ENCODE data around the gene AGAP1. TPM values are rescaled to one million over a fixed set of nuclear protein-coding genes. Genes with fewer than 3 reads are reported as not detected.

AGAP1 gene
- total and polyA plus RNA-seq, 11 donors: 5.9 to 21.6 (median 18.9) TPM

DNA sequence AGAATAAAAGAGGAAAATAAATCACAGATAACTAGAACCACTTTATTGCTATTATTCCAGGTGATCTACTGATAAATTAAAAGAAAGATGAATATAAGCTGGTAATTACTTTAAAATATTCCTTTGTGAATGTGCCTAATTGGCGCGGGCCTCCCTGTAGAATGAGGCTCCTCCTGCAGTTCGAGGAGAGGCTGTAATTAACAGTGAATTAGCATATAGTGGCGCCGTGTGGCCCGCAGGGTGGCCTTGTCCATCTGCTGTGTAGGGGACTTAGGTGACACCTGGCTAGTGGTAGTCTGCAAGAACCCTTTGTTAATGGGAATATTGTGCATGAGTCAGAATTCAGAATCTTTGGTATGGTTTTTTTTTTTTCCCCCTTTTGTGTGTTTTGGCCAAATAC is 119.8 kb downstream of the AGAP1 start:
- no peak overlapping the region for H3K4me3 ChIP-seq
- intact Hi-C loops (cut with DNase I): no loop called here
- no peak overlapping the region for H3K27ac ChIP-seq
- no peak for TF ChIP-seq POLR2A (IDR thresholded peaks at IDR 0.05)
- TF ChIP-seq, protein P1, sequence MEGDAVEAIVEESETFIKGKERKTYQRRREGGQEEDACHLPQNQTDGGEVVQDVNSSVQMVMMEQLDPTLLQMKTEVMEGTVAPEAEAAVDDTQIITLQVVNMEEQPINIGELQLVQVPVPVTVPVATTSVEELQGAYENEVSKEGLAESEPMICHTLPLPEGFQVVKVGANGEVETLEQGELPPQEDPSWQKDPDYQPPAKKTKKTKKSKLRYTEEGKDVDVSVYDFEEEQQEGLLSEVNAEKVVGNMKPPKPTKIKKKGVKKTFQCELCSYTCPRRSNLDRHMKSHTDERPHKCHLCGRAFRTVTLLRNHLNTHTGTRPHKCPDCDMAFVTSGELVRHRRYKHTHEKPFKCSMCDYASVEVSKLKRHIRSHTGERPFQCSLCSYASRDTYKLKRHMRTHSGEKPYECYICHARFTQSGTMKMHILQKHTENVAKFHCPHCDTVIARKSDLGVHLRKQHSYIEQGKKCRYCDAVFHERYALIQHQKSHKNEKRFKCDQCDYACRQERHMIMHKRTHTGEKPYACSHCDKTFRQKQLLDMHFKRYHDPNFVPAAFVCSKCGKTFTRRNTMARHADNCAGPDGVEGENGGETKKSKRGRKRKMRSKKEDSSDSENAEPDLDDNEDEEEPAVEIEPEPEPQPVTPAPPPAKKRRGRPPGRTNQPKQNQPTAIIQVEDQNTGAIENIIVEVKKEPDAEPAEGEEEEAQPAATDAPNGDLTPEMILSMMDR (IDR thresholded peaks at IDR 0.05): no peak
- ATAC-seq: no peak
- H3K27me3 ChIP-seq: no peaks in the 10 kb centered on the region
- peaks cover 0 to 52% (median 34%) of the 10 kb centered on the region in 12 donors for H3K4me1 ChIP-seq
- DNase-seq: no peak
- H3K9me3 ChIP-seq: no peaks in the 10 kb centered on the region
- WGBS, 4 donors: 94 to 97% (median 95%) methylated on average over 6 of the region's 6 CpGs
- no peaks in the 10 kb centered on the region for H3K36me3 ChIP-seq

DNA sequence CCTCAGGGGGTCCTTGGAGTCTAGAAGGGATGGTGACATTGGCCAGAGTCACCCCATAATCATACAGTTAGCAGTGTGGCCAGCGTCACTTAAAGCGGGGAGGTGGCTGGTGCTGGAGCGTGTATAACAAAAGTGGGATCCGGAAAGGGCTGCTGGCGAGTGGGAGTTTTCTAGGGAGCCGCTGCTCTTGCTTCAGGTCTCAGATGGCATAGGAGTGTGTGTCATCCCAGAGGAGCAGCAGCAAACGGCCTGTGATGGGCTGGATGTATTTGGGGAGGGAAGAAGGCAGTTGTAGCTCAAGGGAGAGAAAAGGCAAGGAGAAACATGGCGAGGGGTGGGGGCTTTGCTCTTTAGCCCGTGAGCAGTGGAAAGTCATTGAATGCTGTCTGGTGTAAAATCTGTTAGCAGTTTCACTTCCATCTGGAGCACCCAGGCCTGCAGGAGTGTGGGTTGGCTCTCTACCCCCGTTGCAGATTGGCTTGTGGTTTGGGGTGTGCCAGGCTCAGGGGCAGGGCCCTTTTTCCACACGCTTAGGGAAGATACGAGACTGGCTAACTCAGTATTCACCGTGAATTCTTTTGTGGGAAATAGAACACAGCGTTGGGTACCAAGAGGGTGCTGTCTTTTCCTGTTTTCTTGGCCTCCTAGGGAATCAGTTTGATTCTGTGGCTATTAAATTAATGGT is 120.5 kb downstream of the AGAP1 start:
- intact Hi-C loops (cut with DNase I): no loop called here

DNA sequence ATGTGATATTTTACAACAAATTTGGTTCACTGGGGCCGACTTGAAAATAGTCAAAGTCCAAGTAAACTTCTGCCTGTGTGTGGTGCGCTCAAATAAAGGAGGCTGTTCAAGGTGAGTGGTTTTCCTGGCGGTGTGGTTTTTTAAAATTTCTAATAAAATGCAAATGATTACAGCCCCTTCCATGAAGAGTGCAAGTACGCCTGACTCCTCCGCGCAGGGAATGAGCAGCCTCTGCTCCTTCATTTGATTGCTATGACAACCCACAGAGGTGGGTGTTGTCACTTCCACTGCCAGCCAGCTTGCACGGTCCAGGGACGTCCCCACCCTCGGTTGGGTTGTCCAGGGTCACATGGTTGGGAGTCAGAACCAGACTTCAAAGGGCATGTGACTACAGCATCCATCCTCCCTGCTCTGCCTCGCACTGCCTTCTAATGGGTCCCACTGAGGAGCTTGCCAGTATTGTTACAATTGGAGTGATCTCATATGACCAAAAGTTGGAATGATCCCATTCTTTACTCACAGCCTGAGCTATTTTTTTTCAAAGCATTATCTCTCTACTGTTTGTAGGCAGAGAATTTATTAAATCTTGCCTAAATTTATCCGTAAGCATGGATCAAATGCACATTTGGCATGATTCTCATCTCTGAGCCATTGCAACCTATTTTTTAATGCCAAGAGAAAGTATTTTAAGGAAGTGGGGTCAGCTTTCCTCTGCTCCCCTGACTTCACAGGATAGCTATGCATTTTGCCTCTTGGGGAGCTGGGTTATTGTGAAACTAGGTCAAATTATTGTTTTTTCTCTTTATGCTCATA is 121.3 kb downstream of the AGAP1 start:
- DNase-seq: peak in 4 of 5 donors; percentile 60 to 82 (median 68)
- H3K4me3 ChIP-seq: no peak overlapping the region

More for the DNA sequence above, 120.5 kb downstream of the AGAP1 start:
- no peak overlapping the region for H3K4me3 ChIP-seq
- H3K27ac ChIP-seq: peak overlapping the region in 11 of 12 donors; percentile 12 to 66 (median 51)
- H3K36me3 ChIP-seq: no peaks in the 10 kb centered on the region
- peaks cover 0 to 46% (median 32%) of the 10 kb centered on the region in 12 donors for H3K4me1 ChIP-seq
- WGBS, 4 donors: 86 to 94% (median 90%) methylated on average over 14 of the region's 14 CpGs
- H3K9me3 ChIP-seq: no peaks in the 10 kb centered on the region
- no peaks in the 10 kb centered on the region for H3K27me3 ChIP-seq
- no peak for DNase-seq
- TF ChIP-seq, protein P1 (IDR thresholded peaks at IDR 0.05): no peak
- TF ChIP-seq POLR2A (IDR thresholded peaks at IDR 0.05): no peak
- peak in 2 of 4 donors; percentile 21 to 41 for ATAC-seq

More for the DNA sequence above, 121.3 kb downstream of the AGAP1 start:
- TF ChIP-seq, protein P1 (IDR thresholded peaks at IDR 0.05): no peak
- no peak for TF ChIP-seq POLR2A (IDR thresholded peaks at IDR 0.05)
- intact Hi-C loops (cut with DNase I): loop anchor here in 1 of 10 donors (5.0 kb wide), 1 partner anchor 47 kb away; no protein-coding TSS in a partner anchor
- Histone ChIP-seq H3K36me3 (no peaks in the 10 kb centered on the region), H3K27ac (peak overlapping the region in 11 of 12 donors; percentile 12 to 66 (median 52)), H3K9me3 (no peaks in the 10 kb centered on the region), H3K4me1 (peaks cover 0 to 46% (median 32%) of the 10 kb centered on the region in 12 donors), H3K27me3 (no peaks in the 10 kb centered on the region)
- 48 to 51% (median 50%) methylated on average over 11 of the region's 11 CpGs for WGBS, 4 donors
- ATAC-seq: peak; percentile 84 to 93 (median 90)

Measured in heart left ventricle (tissue), 16 donors.